ENCODE data around the gene HECA.

GRCh38 chr6:139143111-139143510, 8.2 kb downstream of the HECA start:
- TF ChIP-seq CTCF (IDR thresholded peaks at IDR 0.05) (no peak), POLR2A (IDR thresholded peaks at IDR 0.05) (no peak)

Measured in thyroid gland (tissue), 4 donors.